Astrocyte (in vitro differentiated cells and primary cell): ENCODE results near the gene SCYGR1.

Experiments
- EZH2 ChIP-seq: IDR thresholded peaks from 2 replicates; pipeline ENCODE4 v1.6.1; 2012; ENCODE audit warnings: mild to moderate bottlenecking, low read length, inconsistent platforms; ENCODE audit not compliant: insufficient read depth
- TF ChIP-seq, protein P1 (sequence below): IDR thresholded peaks from 2 replicates; pipeline ENCODE4 v1.5.1; 2011; ENCODE audit warnings: low read depth, mild to moderate bottlenecking, inconsistent platforms, low read length, moderate library complexity; ENCODE audit not compliant: insufficient read depth

DNA sequence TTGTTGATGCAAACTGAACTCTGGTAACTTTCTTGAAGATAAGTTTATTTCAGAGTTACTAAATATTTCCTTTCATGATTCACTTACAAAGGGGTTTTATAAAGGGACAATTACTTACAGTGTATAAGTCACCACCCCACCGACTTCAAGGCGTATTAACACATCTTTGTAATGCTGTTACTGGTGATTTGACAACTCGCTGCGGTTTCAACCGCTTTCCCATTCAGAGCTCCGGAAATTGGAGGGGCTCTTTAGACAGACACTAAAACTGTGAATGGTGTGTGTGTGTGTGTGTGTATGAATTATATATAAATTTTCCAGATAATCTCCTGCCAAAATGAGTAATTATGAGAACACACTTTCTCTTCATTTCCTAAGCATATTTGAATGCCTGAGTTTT lies 13.6 kb downstream of the SCYGR1 start:
- TF ChIP-seq, protein P1, sequence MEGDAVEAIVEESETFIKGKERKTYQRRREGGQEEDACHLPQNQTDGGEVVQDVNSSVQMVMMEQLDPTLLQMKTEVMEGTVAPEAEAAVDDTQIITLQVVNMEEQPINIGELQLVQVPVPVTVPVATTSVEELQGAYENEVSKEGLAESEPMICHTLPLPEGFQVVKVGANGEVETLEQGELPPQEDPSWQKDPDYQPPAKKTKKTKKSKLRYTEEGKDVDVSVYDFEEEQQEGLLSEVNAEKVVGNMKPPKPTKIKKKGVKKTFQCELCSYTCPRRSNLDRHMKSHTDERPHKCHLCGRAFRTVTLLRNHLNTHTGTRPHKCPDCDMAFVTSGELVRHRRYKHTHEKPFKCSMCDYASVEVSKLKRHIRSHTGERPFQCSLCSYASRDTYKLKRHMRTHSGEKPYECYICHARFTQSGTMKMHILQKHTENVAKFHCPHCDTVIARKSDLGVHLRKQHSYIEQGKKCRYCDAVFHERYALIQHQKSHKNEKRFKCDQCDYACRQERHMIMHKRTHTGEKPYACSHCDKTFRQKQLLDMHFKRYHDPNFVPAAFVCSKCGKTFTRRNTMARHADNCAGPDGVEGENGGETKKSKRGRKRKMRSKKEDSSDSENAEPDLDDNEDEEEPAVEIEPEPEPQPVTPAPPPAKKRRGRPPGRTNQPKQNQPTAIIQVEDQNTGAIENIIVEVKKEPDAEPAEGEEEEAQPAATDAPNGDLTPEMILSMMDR = no peak
- no peak for TF ChIP-seq EZH2
